ENCODE data around the gene GAST.

DNA sequence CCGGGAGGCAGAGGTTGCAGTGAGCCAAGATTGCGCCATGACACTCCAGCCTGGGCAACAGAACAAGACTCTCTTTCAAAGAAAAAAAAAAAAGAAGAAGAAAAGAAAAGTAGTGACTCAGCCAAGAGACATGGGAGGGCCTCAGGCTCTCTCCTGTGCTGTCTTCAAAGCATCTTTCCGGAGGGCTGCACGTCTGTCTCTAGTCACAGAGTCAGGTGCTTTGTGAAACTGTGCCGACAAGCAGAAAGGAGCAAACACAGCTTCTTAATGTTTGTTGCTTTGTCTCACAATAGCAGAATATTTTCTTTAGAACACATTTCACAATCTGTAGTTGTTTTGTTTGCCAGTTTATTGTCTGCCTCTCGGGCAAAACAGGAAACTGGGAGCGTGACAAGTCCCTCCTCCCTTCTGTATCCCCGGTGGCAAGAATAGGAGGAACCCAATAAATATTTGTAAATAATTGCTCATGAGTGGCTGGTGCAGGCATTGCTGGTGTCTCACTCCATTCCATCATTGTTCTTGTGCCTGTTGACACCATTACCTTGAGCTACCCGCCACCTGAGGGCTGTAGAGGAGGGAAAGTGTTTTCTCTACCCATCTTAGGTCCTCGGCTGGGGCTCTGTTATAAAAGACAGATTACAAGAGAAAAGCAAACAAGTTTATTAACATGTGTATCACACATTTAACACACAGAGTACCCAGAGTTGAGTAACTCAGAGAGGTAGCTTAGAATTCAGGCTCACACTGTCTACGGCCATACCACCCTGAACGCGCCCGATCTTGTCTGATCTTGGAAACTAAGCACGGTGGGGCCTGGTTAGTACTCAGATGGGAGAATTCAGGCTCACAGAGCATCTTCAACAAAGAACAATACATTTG, 5.5 kb downstream of the GAST start:
- TF ChIP-seq, protein P1, sequence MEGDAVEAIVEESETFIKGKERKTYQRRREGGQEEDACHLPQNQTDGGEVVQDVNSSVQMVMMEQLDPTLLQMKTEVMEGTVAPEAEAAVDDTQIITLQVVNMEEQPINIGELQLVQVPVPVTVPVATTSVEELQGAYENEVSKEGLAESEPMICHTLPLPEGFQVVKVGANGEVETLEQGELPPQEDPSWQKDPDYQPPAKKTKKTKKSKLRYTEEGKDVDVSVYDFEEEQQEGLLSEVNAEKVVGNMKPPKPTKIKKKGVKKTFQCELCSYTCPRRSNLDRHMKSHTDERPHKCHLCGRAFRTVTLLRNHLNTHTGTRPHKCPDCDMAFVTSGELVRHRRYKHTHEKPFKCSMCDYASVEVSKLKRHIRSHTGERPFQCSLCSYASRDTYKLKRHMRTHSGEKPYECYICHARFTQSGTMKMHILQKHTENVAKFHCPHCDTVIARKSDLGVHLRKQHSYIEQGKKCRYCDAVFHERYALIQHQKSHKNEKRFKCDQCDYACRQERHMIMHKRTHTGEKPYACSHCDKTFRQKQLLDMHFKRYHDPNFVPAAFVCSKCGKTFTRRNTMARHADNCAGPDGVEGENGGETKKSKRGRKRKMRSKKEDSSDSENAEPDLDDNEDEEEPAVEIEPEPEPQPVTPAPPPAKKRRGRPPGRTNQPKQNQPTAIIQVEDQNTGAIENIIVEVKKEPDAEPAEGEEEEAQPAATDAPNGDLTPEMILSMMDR (IDR thresholded peaks at IDR 0.05), result no peak
- no peak for TF ChIP-seq POLR2A (IDR thresholded peaks at IDR 0.05)
